ENCODE results near the gene NTNG1.
"Not testable (repeated sequence)": the region's sequence is repeated elsewhere in the genome, so short reads cannot be mapped to it uniquely, and the experiment has no call there.

NTNG1 gene

GRCh38 chr1:107142666-107143065, 1.8 kb downstream of the NTNG1 start:
- DNase-seq (ENCODE audit: low read depth, low spot score), result no peak

- DNase-seq (ENCODE audit: low read depth, low spot score), result no peak
Measured at GRCh38 chr1:107145637-107146036, 4.8 kb downstream of the NTNG1 start.

- no peak for DNase-seq (ENCODE audit: low read depth, low spot score)
Measured at GRCh38 chr1:107147843-107148242, 7.0 kb downstream of the NTNG1 start.

GRCh38 chr1:107149946-107150345, 9.1 kb downstream of the NTNG1 start:
- no peak for DNase-seq (ENCODE audit: low read depth, low spot score)

- no peak for DNase-seq (ENCODE audit: low read depth, low spot score)
Measured at GRCh38 chr1:107151295-107151694, 10.5 kb downstream of the NTNG1 start.

GRCh38 chr1:107152395-107152794, 11.6 kb downstream of the NTNG1 start:
- DNase-seq (ENCODE audit: low read depth, low spot score), result no peak

GRCh38 chr1:107153014-107153413, 12.2 kb downstream of the NTNG1 start:
- DNase-seq (ENCODE audit: low read depth, low spot score), result no peak

- no peak for DNase-seq (ENCODE audit: low read depth, low spot score)
Measured at GRCh38 chr1:107158496-107158895, 17.7 kb downstream of the NTNG1 start.

- DNase-seq (ENCODE audit: low read depth, low spot score), result no peak
Measured at GRCh38 chr1:107158991-107159390, 18.2 kb downstream of the NTNG1 start.

- DNase-seq (ENCODE audit: low read depth, low spot score), result no peak
Measured at GRCh38 chr1:107162745-107163144, 21.9 kb downstream of the NTNG1 start.

GRCh38 chr1:107164901-107165300, 24.1 kb downstream of the NTNG1 start:
- DNase-seq (ENCODE audit: low read depth, low spot score), result not testable (repeated sequence)

- no peak for DNase-seq (ENCODE audit: low read depth, low spot score)
Measured at GRCh38 chr1:107169615-107170014, 28.8 kb downstream of the NTNG1 start.

GRCh38 chr1:107171333-107171732, 30.5 kb downstream of the NTNG1 start:
- DNase-seq (ENCODE audit: low read depth, low spot score), result no peak

- DNase-seq (ENCODE audit: low read depth, low spot score), result no peak
Measured at GRCh38 chr1:107172450-107173170, 31.8 kb downstream of the NTNG1 start.

GRCh38 chr1:107175102-107175909, 34.5 kb downstream of the NTNG1 start:
- no peak for DNase-seq (ENCODE audit: low read depth, low spot score)

- DNase-seq (ENCODE audit: low read depth, low spot score), result no peak
Measured at GRCh38 chr1:107181253-107181969, 40.6 kb downstream of the NTNG1 start.

GRCh38 chr1:107183011-107183410, 42.2 kb downstream of the NTNG1 start:
- DNase-seq (ENCODE audit: low read depth, low spot score), result no peak

GRCh38 chr1:107184888-107185287, 44.0 kb downstream of the NTNG1 start:
- DNase-seq (ENCODE audit: low read depth, low spot score), result no peak

GRCh38 chr1:107187399-107187798, 46.6 kb downstream of the NTNG1 start:
- no peak for DNase-seq (ENCODE audit: low read depth, low spot score)

- no peak for DNase-seq (ENCODE audit: low read depth, low spot score)
Measured at GRCh38 chr1:107188160-107188559, 47.3 kb downstream of the NTNG1 start.

- DNase-seq (ENCODE audit: low read depth, low spot score), result no peak
Measured at GRCh38 chr1:107194380-107194779, 53.5 kb downstream of the NTNG1 start.

- DNase-seq (ENCODE audit: low read depth, low spot score), result no peak
Measured at GRCh38 chr1:107195476-107195875, 54.6 kb downstream of the NTNG1 start.

All from activated CD4-positive, CD25-positive, alpha-beta regulatory T cell treated with anti-CD3 and anti-CD28 coated beads, Interleukin-2, amount 50 U/mL, for 16 hours (primary cell).